Panc1 (cell line): ENCODE results near the gene SPRING1. TPM values are rescaled to one million over a fixed set of nuclear protein-coding genes. Genes with fewer than 3 reads are reported as not detected.
"Not testable (repeated sequence)": the region's sequence is repeated elsewhere in the genome, so short reads cannot be mapped to it uniquely, and the experiment has no call there.

Experiments
- ATAC-seq: fragments of 200-7000 bp; cut with Tn5 transposase; 2 replicates; pipeline ENCODE4 v1.9.1; 2020; ENCODE audit warnings: mild to moderate bottlenecking, moderate library complexity
- BruUV-seq: library from RNA; stranded (reverse); fragments of 400-500 nt; replicated peaks from 2 replicates; lab custom pipeline; 2021; lab: Mats Ljungman, UMichigan
- CTCF ChIA-PET: fragments of 300-600 bp; sonication (Branson Sonifier 250); formaldehyde crosslinking; loops from one replicate; lab custom pipeline; 2022; ENCODE audit warnings: antibody characterized with exemption; lab: Charles Lee
- POLR2A ChIA-PET: fragments of 300-600 bp; sonication (Branson Sonifier 250); formaldehyde crosslinking; loops from one replicate; lab custom pipeline; 2022; ENCODE audit warnings: antibody characterized with exemption; lab: Charles Lee
- DNase-seq: peaks from one replicate; pipeline ENCODE4 v3.0.0-alpha.2; 2010; ENCODE audit warnings: low read depth, low spot score
- H3K27ac ChIP-seq: 2 replicates; pipeline ENCODE4 v1.5.1; 2011; ENCODE audit warnings: mild to moderate bottlenecking, low read length, inconsistent platforms
- H3K27me3 ChIP-seq: fragments of 200-500 bp; sonication (Bioruptor generic); 2 replicates; pipeline ENCODE4 v1.6.0; 2014; ENCODE audit warnings: low read length, inconsistent platforms; ENCODE audit not compliant: control insufficient read depth, insufficient read depth
- H3K36me3 ChIP-seq: fragments of 200-500 bp; sonication (Bioruptor generic); 2 replicates; pipeline ENCODE4 v1.5.1; 2014; ENCODE audit warnings: inconsistent platforms, mild to moderate bottlenecking, low read length, moderate library complexity; ENCODE audit not compliant: control insufficient read depth, insufficient read depth
- H3K4me1 ChIP-seq: 2 replicates; pipeline ENCODE4 v1.5.1; 2011; ENCODE audit warnings: inconsistent platforms, mild to moderate bottlenecking, low read length, moderate library complexity; ENCODE audit not compliant: control insufficient read depth, insufficient read depth
- H3K4me3 ChIP-seq, 2 experiments: 2 replicates each; pipeline ENCODE4 v1.5.1; 2011 to 2012; ENCODE audit warnings: low read depth in 2 of 2, low read length in 2 of 2, mild to moderate bottlenecking in 2 of 2, inconsistent platforms in 1 of 2, moderate library complexity in 1 of 2
- H3K9me3 ChIP-seq: fragments of 200-500 bp; sonication (Bioruptor generic); 2 replicates; pipeline ENCODE4 v1.5.1; 2014; ENCODE audit warnings: low read depth, mild to moderate bottlenecking, inconsistent platforms, low read length, moderate library complexity; ENCODE audit not compliant: control insufficient read depth, insufficient read depth
- CTCF ChIP-seq: fragments of 450-650 bp; IDR thresholded peaks from 2 replicates; pipeline ENCODE4 v1.5.1; 2017; ENCODE audit warnings: mild to moderate bottlenecking
- POLR2AphosphoS5 ChIP-seq: IDR thresholded peaks from 2 replicates; pipeline ENCODE4 v1.6.1; 2012; ENCODE audit warnings: mild to moderate bottlenecking, low read depth, low read length, moderate library complexity
- REST ChIP-seq, 2 experiments: IDR thresholded peaks; 2 replicates each; pipeline ENCODE4 v1.6.1; 2011 to 2012; ENCODE audit warnings: low read depth in 2 of 2, control low read depth in 1 of 2, low read length in 1 of 2, mild to moderate bottlenecking in 1 of 2, moderate library complexity in 1 of 2; ENCODE audit not compliant: insufficient read depth in 1 of 2
- SIN3A ChIP-seq: IDR thresholded peaks from 2 replicates; pipeline ENCODE4 v1.6.1; 2012; ENCODE audit warnings: low read depth, mild to moderate bottlenecking, low read length, moderate library complexity, borderline replicate concordance; ENCODE audit not compliant: insufficient read depth
- TCF7L2 ChIP-seq: IDR thresholded peaks from 2 replicates; pipeline ENCODE4 v1.6.1; 2011; ENCODE audit warnings: mild to moderate bottlenecking, low read depth, low read length, inconsistent platforms
- in situ Hi-C: cut with HindIII; loops from 2 replicates; pipeline ENCODE4 v1.10.0; 2016; ENCODE audit warnings: low sequenced_read_pairs, low pct_unique_long_range_greater_than_20kb
- intact Hi-C: fragments of 100-400 bp; cut with micrococcal nuclease; formaldehyde crosslinking; loops from one replicate; pipeline ENCODE4 v1.10.0; 2022; ENCODE audit not compliant: unreplicated experiment
- total RNA-seq: library from RNA; stranded (reverse); gene quantifications from one replicate; pipeline ENCODE4 v1.2.1, GENCODE V29; 2021; ENCODE audit not compliant: unreplicated experiment

Gene SPRING1
- total RNA-seq, 1 experiment from 2014 or later, result 71.1 TPM

- BruUV-seq, result no TSS peak
- no peaks in the 10 kb centered on the region for H3K9me3 ChIP-seq
- no peak for TF ChIP-seq POLR2AphosphoS5
- no peak for TF ChIP-seq SIN3A
- TF ChIP-seq TCF7L2, result no peak
- no peak for TF ChIP-seq CTCF
- TF ChIP-seq REST (IDR thresholded peaks at IDR 0.05; ENCODE audit: insufficient read depth in 1 of 2, low read depth in 2 of 2, low read length in 1 of 2), result no peak
- H3K27me3 ChIP-seq, result no peaks in the 10 kb centered on the region
- intact Hi-C loops (no loop called here), in situ Hi-C loops (no loop called here)
- H3K36me3 ChIP-seq, result no peaks in the 10 kb centered on the region
- ATAC-seq, result no peak
- ChIA-PET CTCF (no interaction called here), POLR2A (no interaction called here)
- no peak overlapping the region for H3K4me3 ChIP-seq
- no peak for DNase-seq
- H3K27ac ChIP-seq, result no peak overlapping the region
- no peaks in the 10 kb centered on the region for H3K4me1 ChIP-seq
Measured at GRCh38 chr12:116745554-116745953, 7.7 kb upstream of the SPRING1 start.

- no peaks in the 10 kb centered on the region for H3K36me3 ChIP-seq
- TF ChIP-seq CTCF (no peak), POLR2AphosphoS5 (no peak), REST (IDR thresholded peaks at IDR 0.05; ENCODE audit: insufficient read depth in 1 of 2, low read depth in 2 of 2, low read length in 1 of 2) (no peak), TCF7L2 (no peak), SIN3A (no peak)
- H3K9me3 ChIP-seq, result no peaks in the 10 kb centered on the region
- H3K27ac ChIP-seq, result no peak overlapping the region
- DNase-seq, result no peak
- in situ Hi-C loops, result no loop called here
- ATAC-seq, result no peak
- no peak overlapping the region for H3K4me3 ChIP-seq
- POLR2A ChIA-PET, result interaction anchor here (0.5 to 0.6 kb wide), 3 partner anchors 21 to 198 kb away, joined by 3 to 7 read pairs (median 5); no protein-coding TSS in a partner anchor
- H3K27me3 ChIP-seq, result no peaks in the 10 kb centered on the region
- CTCF ChIA-PET, result no interaction called here
- intact Hi-C loops, result no loop called here
- BruUV-seq, result no TSS peak
- H3K4me1 ChIP-seq, result no peaks in the 10 kb centered on the region
Measured at GRCh38 chr12:116744766-116745165, 6.9 kb upstream of the SPRING1 start.

- CTCF ChIA-PET, result interaction anchor here (0.6 kb wide), 1 partner anchor 50 kb away, joined by 5 read pairs; no protein-coding TSS in a partner anchor
- BruUV-seq, DNase-seq, H3K4me3 ChIP-seq, intact Hi-C loops, ATAC-seq, H3K9me3 ChIP-seq, in situ Hi-C loops, POLR2A ChIA-PET, H3K27me3 ChIP-seq, H3K4me1 ChIP-seq, H3K36me3 ChIP-seq, H3K27ac ChIP-seq: not testable (repeated sequence)
Measured at GRCh38 chr12:116742787-116743186, 4.9 kb upstream of the SPRING1 start.
